Stimulated activated CD4-positive, alpha-beta T cell treated with anti-CD3 and anti-CD28 coated beads, Interleukin-1b, Interleukin-23, amount 100 ng/mL, for 4 hours (primary cell): ENCODE measurements around the gene FBXO42.
"Not testable (repeated sequence)": the region's sequence is repeated elsewhere in the genome, so short reads cannot be mapped to it uniquely, and the experiment has no call there.

ENCODE experiments used
- DNase-seq, 2 donors: peaks; one replicate each; pipeline ENCODE4 v3.0.0-alpha.2; 2020; ENCODE audit warnings: low read depth in 2 of 2

Gene FBXO42

DNA sequence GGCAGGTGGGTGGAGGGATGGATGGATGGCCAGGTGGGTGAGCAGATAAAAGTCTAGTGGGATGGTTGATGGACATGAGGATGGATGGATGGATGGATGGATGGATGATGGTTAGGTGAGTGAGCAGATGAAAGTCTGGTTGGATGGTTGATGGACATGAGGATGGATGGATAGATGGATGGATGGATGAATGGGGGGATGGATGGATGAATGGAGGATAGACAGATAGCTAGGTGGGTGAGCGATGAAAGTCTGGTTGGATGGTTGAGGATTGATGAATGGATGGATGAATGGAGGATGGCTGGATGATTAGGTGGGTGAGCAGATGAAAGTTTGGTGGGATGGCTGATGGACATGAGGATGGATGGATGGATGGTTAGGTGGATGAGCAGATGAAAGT, 130.8 kb downstream of the FBXO42 start:
- no peak for DNase-seq

DNA sequence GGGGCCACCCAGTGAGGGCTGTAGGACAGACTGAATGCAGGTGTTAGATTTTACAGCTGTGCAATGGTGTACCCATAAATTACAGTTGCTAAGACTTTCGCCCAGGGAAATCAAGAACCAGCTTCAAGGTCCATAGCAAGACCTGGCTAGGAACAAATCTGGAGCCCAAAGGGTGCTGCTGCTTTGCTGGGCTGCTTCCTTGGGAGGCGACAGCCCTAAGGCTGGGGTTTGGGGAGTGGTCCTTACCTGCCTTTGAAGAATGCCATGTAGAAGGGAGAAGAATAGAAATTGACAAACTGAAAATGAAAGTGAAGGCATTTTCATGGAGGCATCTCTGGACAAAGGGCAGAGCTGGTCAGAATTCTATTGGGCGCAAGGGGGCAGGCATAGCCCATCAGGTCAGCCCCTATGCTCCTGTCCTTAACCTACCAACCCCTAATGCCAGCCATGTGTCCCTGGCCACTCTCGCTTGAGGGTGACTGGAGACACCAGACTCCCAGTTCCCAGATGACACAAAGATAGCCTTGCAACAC, 132.2 kb downstream of the FBXO42 start:
- no peak for DNase-seq

DNA sequence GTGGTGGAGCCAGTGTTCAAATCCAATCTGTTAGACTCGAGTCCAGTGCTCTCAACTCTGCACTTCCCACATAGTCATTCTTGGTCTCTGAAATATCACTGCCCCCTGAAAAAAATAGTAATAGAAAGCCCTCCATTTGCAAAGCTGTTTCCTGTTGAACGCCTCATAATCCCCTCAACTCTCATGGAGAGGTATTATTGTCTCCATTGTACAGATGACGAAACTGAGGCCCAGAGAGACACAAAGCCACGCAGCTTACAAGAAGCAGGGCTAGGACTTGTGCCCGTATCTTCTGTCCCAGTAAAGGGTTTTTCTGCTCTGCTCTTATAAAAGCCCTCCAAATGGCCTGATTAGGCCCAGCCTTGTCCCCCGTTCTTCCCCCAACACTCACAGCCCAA, 133.6 kb downstream of the FBXO42 start:
- no peak for DNase-seq

DNA sequence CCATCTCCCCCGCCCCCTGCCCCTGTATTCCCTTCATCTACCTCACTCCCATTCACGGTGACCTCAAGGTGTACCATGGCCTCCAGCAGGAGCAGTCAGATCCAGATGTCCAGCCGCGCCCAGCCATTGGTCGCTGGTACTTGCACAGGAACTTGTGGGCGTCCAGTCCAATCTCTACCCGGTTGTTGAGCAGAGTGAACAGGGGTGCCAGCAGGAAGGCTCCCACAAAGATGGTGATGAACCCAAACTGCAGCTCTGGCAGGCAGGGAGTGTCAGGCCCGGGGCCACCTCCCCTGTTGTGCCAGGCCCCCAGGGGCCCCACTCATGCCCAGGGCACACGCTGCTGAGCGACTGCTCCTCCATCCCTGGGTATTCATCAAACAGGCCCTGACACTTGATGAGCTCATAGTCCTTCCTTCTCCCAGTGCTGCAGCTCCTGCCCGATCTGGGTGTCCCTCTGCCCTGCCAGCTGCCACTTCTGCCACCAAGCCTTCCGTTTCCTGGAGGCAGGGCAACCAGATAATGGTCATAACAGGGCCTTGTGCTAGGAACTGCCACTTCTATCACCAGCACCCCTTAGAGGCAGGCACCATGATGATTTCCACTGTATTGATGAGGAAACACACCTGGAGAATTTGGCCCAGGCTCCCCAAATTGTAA, 134.1 kb downstream of the FBXO42 start:
- no peak for DNase-seq

DNA sequence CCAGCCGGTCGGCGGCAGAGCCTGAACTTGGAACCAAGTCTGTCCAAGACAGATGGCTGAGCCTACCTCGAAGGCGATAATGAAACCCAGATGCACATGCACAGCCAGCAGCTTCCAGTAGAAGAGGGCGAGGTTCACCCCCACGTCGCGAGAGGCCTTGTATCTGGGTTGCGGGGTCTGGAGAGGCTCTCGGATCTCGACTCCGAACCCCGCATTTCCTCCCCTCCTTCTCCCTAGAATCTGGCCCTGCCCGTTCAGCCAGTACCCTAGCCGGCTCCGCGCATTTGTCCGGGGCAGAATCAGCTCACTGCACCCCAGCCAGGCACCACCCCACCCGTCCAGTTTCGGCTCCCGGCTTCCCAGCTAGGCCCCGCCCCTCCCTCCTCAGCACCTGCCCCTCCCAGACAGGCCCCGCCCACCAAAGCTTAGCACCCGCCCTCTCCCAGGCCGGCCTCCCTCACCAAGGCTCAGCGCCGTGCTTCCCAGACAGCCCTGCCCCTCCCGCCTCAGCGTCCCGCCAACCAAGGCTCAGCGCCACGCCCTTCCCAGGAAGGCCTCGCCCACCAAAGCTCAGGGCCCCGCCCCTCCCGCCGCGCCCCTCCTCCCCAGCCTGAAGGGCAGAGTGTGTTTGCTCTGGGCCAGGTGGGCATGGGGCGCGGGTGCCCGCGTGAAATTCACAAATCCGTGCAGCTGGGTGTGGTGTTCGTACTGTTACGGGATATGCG, 135.1 kb downstream of the FBXO42 start:
- DNase-seq = peak; percentile 89 to 91

DNA sequence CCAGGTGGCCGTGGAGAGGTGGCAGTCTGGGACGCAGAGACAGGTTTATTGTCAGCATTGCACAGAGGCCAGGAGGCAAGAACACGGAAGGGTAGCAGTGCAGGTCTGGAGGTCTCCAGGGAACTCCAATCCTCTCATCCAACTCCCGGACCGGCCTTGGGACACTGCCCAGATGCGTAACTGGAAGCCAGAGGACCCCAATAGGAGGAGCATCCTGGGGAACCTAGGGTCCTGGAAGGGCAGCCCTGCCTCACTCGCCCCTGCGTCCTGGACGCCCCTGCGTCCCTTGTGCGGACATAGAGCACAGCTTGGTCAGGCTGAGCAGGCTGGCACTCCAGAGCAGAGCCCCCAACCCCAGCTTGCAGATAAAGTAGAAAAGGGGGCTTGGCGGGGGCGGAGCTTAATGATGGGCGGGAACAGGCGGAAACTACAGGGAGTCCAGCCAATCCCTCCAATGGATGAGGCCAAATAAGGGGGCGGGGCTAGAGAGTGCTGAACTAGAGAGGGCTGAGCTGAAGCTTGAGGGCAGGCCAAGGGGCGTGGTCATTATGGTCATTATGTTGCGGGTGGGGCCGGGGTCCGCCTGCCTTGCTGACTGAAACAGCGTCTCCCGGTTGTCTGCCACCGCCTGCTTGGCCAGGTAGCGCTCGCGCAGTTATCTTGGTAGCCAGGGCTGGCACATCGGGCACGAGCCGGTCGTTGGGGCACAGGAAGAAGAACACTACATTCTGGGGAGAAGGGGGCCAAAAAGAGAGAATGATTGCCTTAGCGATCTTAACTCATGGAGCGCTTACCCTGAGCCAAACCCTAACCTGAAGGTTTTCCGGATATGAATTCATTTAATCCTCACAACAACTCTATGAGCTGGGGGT, 136.2 kb downstream of the FBXO42 start:
- peak in 1 of 2 donors; percentile 26 for DNase-seq

DNA sequence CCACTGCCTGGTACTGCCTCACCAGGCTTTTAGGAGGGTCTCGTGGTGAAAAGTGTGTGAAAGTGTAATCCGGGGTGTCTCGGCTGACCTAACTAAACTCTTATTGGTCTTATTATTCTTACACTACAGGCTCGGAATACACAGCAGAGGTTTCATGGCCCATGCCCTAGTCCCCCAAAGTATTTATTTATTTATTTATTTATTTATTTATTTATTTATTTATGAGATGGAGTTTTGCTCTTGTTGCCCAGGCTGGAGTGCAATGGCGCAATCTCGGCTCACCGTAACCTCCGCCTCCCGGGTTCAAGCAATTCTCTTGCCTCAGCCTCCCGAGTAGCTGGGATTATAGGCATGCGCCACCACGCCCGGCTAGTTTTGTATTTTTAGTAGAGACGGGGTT, 137.0 kb downstream of the FBXO42 start:
- not testable (repeated sequence) for DNase-seq

DNA sequence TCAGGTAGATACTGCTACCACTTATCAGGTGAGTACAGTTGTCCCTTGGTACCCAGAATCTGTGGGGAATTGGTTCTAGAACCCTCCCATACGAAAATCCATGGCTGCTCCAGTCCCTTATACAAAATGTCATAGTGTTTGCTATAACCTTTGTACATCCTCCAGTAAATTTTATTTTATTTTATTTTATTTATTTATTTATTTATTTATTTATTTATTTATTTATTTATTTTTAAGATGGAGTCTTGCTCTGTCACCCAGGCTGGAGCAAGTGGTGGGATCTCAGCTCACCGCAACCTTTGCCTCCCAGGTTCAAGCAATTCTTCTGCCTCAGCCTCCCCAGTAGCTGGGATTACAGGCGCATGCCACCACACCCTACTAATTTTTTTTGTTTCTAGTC, 138.7 kb downstream of the FBXO42 start:
- not testable (repeated sequence) for DNase-seq

DNA sequence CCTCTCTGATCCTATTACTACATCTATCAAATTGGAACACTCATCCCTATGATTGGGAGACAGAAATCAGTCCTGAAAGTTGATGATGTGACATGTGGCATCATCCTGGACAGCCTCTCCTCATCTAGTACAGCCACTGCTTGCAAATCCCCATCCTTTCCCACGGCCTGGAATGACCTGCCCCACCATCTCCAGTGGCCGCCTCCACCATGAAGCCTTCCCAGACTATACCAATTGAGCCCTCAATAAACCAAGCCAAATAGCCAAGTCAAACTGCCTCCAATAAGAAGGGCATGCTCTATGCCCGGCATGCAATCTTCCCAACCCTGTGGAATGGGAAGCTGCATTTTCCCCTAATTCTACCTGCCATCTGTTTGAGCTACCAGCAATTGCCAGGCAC, 139.3 kb downstream of the FBXO42 start:
- no peak for DNase-seq

DNA sequence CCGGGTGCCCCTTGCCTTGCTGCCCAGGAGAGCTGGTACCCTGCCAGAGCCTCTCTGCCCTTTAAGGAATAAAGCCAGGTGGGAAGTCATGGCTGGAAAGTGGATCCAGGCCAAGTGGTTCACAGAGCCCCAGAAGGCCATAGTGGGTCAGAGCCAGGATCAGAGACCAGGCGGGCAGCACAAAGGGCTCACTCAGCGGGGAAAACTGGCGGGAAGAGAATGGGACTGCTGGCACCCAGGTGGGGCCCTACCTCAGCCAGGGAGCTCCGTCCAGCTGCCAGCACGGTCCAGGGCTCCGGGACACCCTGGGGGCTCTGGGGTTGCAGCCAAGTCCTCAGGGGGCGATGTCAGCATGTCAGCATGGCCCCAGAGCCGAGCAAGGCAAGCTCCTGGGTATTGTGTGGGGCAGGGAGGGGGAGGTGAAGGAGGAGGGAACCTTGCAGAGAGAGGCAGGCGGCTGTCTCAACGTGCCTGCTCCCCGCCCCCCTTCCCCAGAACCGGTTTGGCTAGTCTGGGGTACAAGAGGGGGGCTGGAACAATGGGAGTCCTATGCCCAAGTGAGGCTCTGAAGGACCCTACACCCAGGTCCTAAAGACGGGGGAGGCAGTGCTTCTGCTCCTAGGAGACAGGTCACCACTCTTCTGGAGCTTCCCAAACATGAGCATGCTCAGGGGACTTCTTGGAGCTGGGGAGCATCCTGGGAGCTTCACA, 139.9 kb downstream of the FBXO42 start, which contains the start of gene ARHGEF19:
Gene ARHGEF19 (minus strand): TSS at position 402 of the 711 bp plus-strand sequence. CDS start 3,598 bp downstream, outside the sequence.
- DNase-seq = no peak

DNA sequence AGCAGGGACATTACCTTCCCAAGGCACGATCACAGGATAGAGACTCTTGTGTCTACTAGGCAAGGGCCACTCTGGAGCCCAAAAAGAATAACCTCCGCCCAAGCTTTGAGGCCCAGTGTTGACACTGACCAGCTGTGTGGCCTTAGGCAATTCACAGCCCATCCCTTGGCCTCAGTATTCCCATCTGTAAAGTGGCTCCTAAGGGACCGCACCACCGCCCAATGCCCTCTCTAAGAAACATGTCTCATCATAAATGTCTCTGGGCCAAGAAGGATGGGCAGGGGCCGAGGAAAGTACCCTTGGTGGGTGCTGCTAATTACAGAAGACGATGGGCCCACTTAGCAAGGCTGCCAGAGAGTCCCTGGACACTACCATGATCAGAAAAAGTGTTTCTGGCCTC, 140.5 kb downstream of the FBXO42 start:
- DNase-seq = no peak

DNA sequence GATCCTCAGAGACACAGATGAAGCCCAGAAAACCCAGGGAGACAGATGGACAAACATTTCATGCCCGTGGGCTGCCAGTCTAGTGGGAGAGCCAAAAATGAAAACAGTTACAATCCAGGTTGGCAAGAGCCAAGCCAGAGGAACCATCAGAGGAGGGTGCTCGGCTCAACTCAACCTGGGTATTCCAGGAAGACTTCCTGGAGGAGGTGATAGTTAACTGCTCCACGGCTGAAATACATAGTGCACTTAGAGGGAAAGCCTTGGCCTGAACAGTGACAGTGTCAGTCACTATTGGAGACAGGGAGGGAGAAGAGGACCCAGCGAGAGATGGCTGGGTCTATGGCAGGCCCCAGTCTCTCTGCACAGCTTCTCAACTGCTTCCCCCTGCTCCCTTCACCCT, 141.7 kb downstream of the FBXO42 start:
- DNase-seq = no peak

DNA sequence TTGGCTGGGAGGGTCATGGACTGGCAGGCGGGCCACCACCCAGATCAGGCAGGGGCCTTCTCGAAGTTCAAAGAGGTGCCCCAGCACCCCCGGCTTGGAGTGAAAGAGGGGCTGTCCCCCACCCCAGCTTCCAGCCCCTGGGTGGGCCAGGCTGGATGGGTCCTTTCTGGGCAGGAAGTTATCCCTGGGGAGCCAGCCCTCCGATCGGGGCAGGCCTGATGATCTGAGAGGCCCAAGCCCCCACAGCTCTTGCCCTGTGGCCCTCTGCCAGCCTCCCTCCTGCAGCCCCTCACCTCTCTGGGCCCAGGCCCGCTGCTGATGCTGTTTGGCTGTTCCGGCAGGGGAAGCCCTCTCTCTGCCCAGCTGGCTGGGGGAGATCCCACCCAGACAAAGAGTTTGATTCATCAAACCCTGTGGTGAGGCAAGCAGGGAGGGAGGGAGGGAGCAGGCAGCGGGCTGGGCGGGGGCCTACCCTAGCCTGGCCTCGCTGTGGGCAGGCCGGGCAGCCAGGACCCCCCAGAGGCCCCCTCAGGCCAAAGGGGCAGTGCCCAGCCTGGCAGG, 142.4 kb downstream of the FBXO42 start:
- no peak for DNase-seq

DNA sequence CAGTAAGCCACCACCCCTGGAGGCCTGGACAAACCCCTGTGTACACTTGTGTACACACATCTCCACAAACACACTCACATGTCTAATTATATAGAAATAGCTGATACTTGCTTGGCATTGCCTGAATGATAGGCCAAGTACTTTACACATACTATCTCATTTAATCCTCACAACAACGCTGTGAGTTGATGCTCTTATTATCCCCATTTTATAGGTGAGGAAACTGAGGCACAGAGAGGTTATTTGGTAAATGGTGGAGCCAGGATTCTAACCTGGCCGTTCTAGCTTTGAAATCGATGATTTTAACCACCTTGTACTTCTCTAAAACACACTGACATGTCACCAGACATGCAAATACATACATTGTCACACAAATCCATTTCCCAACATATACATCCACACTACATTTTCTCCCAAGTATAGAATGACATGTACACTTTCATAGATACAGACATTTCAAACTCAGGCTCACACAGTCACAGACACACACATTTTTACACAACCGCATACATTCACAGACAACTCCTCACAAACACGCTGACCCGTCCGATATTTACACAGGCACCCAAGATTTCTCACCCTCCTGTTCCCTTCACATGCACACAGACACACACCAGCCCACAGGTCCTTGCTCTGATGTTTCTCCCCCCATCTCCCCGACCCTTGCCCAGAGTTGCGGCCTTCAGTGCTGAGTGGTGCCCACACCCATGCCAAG, 143.0 kb downstream of the FBXO42 start:
- DNase-seq = no peak

DNA sequence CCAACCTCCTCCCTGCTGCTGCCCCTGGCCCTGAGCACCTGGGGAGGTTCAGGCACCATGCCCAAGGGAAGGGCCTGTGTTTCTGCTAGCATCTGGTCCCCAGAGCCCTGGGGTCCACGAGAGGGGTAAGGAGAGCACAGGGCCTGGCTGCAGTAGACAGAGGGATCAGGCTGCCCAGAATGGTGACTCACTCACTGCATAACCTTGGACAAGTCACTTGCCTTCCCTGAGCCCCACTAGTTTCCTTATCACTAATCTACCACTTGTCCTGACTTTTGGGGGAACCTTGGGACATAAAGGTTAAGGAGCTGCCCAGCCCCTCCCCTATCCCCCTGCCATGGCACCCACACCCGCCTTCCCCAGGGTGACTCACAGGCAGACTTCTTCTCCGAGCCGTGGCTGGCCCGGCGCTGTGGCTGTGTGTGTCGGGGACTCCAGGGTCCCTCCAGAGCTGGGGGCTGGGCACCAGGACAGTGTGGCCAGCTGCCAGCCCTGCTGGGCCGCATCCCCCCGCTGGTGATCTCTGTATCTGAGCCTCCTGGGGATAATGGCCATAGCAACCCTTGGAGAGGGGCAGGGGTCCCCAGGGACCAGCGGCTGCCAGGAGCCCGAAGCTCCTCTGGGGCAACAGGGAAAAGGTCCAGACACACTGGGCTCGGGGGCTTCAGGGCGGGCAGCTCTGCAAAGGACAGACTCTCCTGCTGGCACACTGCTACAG, 143.9 kb downstream of the FBXO42 start:
- DNase-seq = no peak

DNA sequence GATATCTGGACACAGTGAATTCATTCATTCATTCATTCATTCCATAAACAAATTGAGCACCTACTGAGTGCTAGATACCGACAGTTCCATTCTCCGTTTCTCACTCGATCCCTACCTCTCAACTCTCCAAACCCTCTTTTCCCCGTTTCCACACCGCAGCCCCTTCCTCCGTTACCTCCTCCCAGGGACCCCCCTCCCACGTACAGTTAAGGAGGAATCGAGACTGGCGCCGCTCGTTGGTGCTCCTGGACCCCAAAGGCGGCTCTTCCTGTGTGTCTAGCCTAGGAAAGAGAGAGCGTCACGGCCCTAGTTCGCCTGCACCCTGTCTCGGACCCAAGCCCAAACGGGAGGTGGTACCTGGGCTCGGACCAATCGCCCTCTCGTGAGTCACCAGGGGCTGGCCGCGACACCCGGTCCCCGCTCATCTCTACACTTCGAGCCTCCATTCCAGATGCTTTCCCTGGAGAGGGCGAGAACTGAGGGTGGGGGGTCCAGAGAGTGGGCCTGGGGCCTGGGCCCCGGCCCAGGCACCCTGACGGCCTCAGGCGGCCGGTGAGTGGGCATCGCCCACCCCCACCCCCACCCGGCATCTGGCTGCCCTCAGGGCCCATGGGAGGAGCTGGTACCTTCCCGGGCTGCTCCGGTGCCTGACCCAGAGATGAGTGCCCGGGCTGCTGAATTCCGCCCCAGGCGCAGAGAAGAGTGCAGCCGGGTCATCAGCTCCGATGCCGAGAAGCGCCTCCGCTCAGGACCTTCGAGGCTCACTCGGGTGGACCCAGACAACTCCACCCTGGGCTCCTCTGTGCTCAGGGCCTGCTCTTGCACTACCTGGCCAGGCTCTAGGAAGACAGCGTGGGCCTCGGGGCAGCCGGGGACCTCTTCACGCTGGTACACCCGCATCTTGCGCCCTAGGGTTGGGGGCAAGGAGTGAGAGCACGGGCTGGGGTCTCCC, 144.7 kb downstream of the FBXO42 start:
- DNase-seq = no peak

DNA sequence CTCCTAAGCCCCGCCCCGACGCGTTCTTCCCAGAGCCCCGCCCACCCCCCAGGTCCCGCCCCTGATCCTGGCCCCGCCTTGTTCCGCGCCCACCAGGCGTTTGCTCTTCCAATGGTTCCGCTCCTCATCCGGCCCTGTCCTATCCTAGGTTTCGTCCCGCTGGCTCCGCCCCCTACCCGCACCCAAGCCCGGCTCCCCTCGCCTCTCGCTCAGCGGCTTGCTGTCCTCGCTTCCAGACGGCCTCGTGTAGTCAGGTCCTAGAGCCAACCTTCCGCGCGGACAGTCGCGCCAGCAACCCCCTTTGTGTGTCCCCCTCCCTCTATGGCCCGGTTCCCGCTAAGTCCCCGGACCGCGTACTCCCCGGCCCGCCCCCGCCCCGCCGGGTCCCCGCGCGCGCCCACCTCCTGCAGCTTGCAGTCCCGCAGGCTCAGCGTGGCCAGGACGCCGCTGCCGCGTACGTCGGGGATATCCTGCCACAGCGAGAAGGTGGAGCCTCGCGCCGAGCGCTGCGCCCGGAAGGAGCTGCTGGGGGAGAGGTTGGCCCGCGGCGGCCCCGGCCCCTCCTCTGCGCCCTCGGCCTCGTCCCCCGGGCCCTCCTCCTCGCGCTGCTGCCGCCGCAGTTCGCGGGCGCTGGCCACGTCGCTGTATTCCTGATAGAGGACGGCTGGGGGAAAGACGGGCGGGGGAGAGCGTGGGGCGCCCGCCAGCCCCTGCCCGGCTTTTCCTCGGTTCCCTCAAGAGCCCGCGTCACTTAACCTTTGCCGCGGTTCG, 145.5 kb downstream of the FBXO42 start:
- DNase-seq = peak; percentile 86 to 89
